Measurements from ENCODE around the gene DDA1. TPM values are rescaled to one million over a fixed set of nuclear protein-coding genes. Genes with fewer than 3 reads are reported as not detected.
A peak's percentile ranks its signal among the peaks of the same experiment; 100 is the strongest.

DDA1 gene
- total and polyA plus RNA-seq, 2 of the 13 experiments (the other 11 are each of a cell fraction or from before 2014, with no cell fraction given): 24.5 to 26.0 TPM

GRCh38 chr19:17346109-17346671 is 36.8 kb downstream of the DDA1 start (continued):
- TF ChIP-seq THAP7 (CRISPR knock-in tag; IDR thresholded peaks at IDR 0.05) (0 out of 2 replicates have a peak, but pooled peaks have one; percentile 32), ZNF460 (CRISPR knock-in tag; IDR thresholded peaks at IDR 0.05; ENCODE audit: borderline replicate concordance) (no peak), ZBTB38 (CRISPR knock-in tag; IDR thresholded peaks at IDR 0.05) (peak; percentile 42; the same call in 1 of the 2 replicates), PPARG (CRISPR knock-in tag; conservative IDR thresholded peaks at IDR 0.05) (no peak), ZNF687 (CRISPR knock-in tag; IDR thresholded peaks at IDR 0.05) (peak; percentile 51), ZNF367 (CRISPR knock-in tag; IDR thresholded peaks at IDR 0.05; ENCODE audit: borderline replicate concordance) (no peak), ZNF839 (CRISPR knock-in tag; IDR thresholded peaks at IDR 0.05; ENCODE audit: borderline replicate concordance) (no peak), PITX1 (CRISPR knock-in tag; IDR thresholded peaks at IDR 0.05) (peak; percentile 42; the same call in 1 of the 2 replicates), WIZ (CRISPR knock-in tag; IDR thresholded peaks at IDR 0.05) (no peak), USF2 (IDR thresholded peaks at IDR 0.05; ENCODE audit: low read depth, low read length) (no peak), USF2 (CRISPR knock-in tag; IDR thresholded peaks at IDR 0.05; ENCODE audit: borderline replicate concordance) (no peak), U2AF2 (IDR thresholded peaks at IDR 0.05; ENCODE audit: low read depth, low read length) (no peak), KMT2B (CRISPR knock-in tag; IDR thresholded peaks at IDR 0.05) (0 out of 2 replicates have a peak, but pooled peaks have one; percentile 21), ZNF720 (CRISPR knock-in tag; IDR thresholded peaks at IDR 0.05) (no peak), UBTF (CRISPR knock-in tag; IDR thresholded peaks at IDR 0.05) (no peak), CREB3 (CRISPR knock-in tag; IDR thresholded peaks at IDR 0.05) (no peak), TOPORS (CRISPR knock-in tag; IDR thresholded peaks at IDR 0.05) (no peak), ZNF275 (CRISPR knock-in tag; IDR thresholded peaks at IDR 0.05; ENCODE audit: borderline replicate concordance) (no peak)
